ENCODE measurements around the gene PHYKPL.

PHYKPL gene

DNA sequence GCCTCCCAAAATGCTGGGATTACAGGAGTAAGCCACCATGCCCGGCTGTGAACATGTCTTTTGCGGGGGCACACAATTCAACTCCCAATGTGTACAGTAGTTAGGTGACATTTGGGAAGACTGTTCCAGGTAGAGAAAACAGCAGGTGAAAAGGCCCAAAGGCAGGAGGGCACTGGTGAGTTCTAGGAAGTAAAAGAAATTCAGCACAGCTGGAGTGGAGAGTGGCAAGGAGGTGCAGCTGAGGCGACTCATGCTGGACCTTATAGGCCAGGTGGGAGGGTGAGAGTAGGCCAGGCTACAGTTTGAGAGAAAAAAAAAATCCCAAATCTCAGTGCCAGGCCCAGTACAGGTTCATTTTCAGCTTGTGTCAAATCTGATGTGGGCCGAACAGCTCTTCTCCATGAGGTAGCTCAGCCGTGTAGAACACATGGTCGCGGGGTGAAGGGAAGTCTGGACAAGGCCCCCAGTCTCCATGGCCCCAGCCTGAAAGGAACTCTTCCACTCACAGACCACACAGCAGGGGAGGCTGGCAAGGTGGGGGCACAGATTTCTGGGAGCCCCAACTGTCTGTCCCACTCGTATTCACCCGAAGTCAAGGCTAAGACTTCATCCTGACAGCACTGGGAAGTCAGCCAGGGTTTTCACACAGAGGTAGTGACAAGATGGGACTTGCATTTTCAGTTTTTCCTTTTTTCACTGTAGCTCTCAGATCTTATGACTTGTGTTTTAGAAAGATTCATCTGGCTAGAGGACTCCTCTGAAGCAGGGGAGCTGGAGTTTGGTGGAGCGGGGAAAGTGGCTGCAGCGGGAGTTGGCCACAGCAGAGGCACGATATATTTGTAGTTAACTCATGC lies 32.8 kb downstream of the PHYKPL start:
- TF ChIP-seq, protein P1, sequence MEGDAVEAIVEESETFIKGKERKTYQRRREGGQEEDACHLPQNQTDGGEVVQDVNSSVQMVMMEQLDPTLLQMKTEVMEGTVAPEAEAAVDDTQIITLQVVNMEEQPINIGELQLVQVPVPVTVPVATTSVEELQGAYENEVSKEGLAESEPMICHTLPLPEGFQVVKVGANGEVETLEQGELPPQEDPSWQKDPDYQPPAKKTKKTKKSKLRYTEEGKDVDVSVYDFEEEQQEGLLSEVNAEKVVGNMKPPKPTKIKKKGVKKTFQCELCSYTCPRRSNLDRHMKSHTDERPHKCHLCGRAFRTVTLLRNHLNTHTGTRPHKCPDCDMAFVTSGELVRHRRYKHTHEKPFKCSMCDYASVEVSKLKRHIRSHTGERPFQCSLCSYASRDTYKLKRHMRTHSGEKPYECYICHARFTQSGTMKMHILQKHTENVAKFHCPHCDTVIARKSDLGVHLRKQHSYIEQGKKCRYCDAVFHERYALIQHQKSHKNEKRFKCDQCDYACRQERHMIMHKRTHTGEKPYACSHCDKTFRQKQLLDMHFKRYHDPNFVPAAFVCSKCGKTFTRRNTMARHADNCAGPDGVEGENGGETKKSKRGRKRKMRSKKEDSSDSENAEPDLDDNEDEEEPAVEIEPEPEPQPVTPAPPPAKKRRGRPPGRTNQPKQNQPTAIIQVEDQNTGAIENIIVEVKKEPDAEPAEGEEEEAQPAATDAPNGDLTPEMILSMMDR (IDR thresholded peaks at IDR 0.05), result no peak

DNA sequence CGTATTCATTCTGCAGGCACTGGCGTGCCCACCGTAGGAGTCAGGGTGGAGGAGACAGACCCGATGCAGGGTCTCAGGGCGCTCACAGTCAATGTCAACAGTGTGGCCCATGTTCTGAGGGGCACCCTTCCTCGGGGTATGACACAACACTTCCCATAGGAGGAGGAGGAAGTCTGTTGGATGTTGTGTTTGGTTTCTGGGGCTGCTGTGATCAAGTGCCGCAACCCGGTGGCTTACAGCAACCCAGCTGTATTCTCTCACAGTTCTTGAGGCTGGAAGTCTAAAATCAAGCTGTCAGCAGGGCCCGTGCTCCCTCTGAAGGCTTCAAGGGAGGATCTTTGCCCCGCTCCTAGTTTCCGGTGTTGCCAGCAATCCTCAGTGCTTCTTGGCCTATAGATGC lies 33.9 kb downstream of the PHYKPL start:
- TF ChIP-seq, protein P1 (IDR thresholded peaks at IDR 0.05), result no peak

DNA sequence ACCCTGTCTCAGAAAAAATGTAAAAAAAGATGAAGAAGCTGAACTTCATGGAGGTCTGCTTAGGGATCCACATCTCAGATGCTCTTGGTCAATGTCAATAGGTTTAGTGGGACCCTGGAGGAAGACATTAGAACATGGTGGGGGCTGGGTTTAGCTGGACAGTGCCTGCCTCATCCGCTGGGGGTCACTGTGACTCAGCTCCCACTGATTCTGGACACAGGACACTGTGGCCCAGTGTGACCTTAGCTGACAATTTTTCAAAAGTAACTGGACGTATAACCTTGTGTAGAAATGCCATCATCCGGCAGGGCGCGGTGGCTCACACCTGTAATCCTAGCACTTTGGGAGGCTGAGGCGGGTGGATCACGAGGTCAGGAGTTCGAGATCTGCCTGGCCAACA lies 35.6 kb downstream of the PHYKPL start:
- TF ChIP-seq, protein P1 (IDR thresholded peaks at IDR 0.05), result peak; percentile 47

DNA sequence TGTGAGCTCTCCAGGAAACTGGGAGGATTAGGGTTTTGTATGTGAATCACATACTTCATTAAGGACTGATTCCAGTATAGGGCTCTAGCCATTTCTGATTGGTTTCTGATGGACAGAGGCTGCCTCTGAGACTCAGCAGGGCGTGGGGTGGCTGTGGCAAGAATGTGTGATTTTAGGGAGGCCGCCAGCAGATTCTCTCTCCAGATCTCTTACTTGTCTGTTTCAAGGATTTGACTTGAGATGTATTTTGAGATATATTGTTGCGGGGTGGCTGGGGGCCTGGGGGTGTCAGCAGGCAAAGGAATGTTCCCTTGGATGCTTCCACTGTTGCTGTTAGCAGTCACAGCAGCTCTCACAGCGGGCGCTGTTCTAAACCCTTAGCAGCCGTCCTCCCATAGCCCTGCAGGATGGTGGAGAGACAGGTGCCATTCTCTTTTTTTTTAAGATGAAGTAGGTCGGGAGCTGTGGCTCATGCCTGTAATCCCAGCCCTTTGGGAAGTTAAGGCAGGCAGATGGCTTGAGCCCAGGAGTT lies 36.3 kb downstream of the PHYKPL start:
- TF ChIP-seq, protein P1 (IDR thresholded peaks at IDR 0.05), result no peak

DNA sequence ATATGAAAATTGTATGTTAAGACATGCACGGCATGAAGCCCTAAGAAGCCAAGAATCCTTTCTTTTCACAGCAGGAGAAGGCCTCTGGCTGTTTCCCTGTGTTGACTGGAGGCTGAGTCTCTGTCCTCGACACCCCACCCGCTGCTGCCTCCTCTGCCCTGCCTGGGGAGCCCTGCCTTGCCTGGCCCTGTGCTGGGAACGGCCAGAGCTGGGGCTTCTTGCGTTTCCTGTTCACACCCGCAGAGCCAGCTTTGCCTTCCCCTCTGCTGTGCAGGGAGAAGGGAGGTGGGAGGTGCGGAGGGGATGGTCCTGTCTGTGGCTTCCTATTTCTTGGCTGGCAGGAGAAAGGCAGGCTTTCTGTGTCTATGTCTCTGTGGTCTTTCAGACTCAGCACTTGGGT lies 38.6 kb downstream of the PHYKPL start:
- TF ChIP-seq, protein P1 (IDR thresholded peaks at IDR 0.05), result no peak

DNA sequence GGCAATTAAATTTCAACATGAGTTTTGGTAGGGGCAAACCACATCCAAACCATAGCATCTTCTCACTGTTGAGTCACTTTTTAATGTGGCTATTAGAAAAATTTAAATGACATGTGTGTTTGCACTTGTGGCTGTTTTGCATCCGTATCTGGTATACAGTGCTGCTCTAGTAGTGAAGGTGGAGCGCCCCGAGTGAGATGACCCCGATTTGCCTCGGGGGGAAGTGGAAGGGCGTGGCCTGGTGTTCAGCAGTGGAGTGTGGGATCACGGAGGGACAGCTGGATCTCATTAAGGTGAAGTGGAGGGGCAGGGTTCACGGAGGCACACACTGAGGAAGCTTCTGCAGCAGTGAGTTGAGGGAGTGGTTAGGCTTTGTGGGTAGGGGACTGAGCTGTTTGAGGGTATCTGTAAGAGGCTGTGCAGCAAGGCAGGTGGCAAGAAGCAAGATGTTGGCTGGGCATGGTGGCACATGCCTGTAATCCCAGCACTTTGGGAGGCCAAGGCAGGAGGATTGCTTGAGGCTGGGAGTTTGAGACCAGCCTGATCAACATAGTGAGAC lies 39.3 kb downstream of the PHYKPL start:
- TF ChIP-seq, protein P1 (IDR thresholded peaks at IDR 0.05), result no peak

DNA sequence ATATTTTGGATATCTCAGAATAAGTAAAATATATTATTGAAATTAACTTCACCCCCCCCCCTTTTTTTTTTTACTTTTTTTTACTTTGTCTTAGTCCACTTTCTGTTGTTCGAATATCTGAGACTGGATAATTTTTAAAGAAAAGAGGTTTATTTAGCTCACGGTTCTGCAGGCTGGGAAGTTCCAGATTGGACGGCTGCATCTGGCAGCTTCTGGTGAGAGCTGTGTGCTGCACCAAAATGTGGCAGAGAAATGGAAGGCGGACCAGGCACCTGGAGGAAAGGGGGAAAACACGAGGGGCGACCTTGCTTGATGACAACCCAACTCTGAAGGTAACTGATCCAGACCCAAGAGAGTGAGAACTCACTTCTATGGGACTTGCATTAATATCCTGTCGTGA lies 39.8 kb downstream of the PHYKPL start:
- TF ChIP-seq, protein P1 (IDR thresholded peaks at IDR 0.05), result no peak

All from LNCAP (cell line).